Coronary artery (tissue), 2 donors: Measurements from ENCODE around the gene FHIT.

Source experiments
- DNase-seq: peaks from one replicate; pipeline ENCODE4 v3.0.0-alpha.2; 2017; ENCODE audit warnings: low spot score
- H3K27ac ChIP-seq, 2 donors: fragments of 200-600 bp; sonication (generic); one replicate each; pipeline ENCODE4 v1.5.1; 2016 to 2019
- H3K4me3 ChIP-seq: fragments of 200-600 bp; sonication (generic); 2 replicates; pipeline ENCODE4 v1.5.1; 2016; ENCODE audit warnings: mild to moderate bottlenecking, moderate library complexity
- CTCF ChIP-seq: fragments of 200-600 bp; sonication (generic); IDR thresholded peaks from one replicate; pipeline ENCODE4 v1.5.1; 2019; ENCODE audit warnings: antibody characterized with exemption

Gene FHIT

GRCh38 chr3:60598671-60599070 lies 652.6 kb downstream of the FHIT start:
- no peak for TF ChIP-seq CTCF
- Histone ChIP-seq H3K27ac (no peak overlapping the region), H3K4me3 (no peak overlapping the region)
- DNase-seq, result no peak

- no peak overlapping the region for H3K27ac ChIP-seq
- peak; percentile 76 for DNase-seq
- no peak for TF ChIP-seq CTCF
- no peak overlapping the region for H3K4me3 ChIP-seq
Measured at GRCh38 chr3:60594025-60594424, 657.2 kb downstream of the FHIT start.

GRCh38 chr3:60591267-60591666 lies 660.0 kb downstream of the FHIT start:
- H3K27ac ChIP-seq, result no peak overlapping the region
- DNase-seq, result no peak
- no peak overlapping the region for H3K4me3 ChIP-seq
- no peak for TF ChIP-seq CTCF

- DNase-seq, result no peak
- no peak overlapping the region for H3K4me3 ChIP-seq
- TF ChIP-seq CTCF, result no peak
- H3K27ac ChIP-seq, result no peak overlapping the region
Measured at GRCh38 chr3:60588806-60589205, 662.4 kb downstream of the FHIT start.

- TF ChIP-seq CTCF, result no peak
- H3K27ac ChIP-seq, result no peak overlapping the region
- no peak overlapping the region for H3K4me3 ChIP-seq
- DNase-seq, result no peak
Measured at GRCh38 chr3:60585918-60586317, 665.3 kb downstream of the FHIT start.

GRCh38 chr3:60584250-60584649 lies 667.0 kb downstream of the FHIT start:
- no peak overlapping the region for H3K4me3 ChIP-seq
- H3K27ac ChIP-seq, result no peak overlapping the region
- no peak for DNase-seq
- no peak for TF ChIP-seq CTCF

GRCh38 chr3:60582288-60582687 lies 669.0 kb downstream of the FHIT start:
- DNase-seq, result no peak
- Histone ChIP-seq H3K27ac (no peak overlapping the region), H3K4me3 (no peak overlapping the region)
- no peak for TF ChIP-seq CTCF
